Keratinocyte (primary cell): Measurements from ENCODE around the gene RASD2.

Source experiments
- CTCF ChIP-seq, 3 experiments: IDR thresholded peaks in 1 of 3; conservative IDR thresholded peaks in 1 of 3; optimal IDR thresholded peaks in 1 of 3; 2 replicates in 2 of 3; 3 replicates in 1 of 3; pipeline versions ENCODE3 to v1.5.1; 2011; ENCODE audit warnings: low read length in 3 of 3, mild to moderate bottlenecking in 3 of 3, moderate library complexity in 2 of 3, control low read depth in 1 of 3, inconsistent platforms in 1 of 3; ENCODE audit not compliant: insufficient read depth in 2 of 3; ENCODE audit errors: extremely low read depth in 1 of 3
- EZH2 ChIP-seq: IDR thresholded peaks from one replicate; pipeline ENCODE4 v1.6.1; 2012; ENCODE audit warnings: inconsistent platforms, mild to moderate bottlenecking, low read length, moderate library complexity

DNA sequence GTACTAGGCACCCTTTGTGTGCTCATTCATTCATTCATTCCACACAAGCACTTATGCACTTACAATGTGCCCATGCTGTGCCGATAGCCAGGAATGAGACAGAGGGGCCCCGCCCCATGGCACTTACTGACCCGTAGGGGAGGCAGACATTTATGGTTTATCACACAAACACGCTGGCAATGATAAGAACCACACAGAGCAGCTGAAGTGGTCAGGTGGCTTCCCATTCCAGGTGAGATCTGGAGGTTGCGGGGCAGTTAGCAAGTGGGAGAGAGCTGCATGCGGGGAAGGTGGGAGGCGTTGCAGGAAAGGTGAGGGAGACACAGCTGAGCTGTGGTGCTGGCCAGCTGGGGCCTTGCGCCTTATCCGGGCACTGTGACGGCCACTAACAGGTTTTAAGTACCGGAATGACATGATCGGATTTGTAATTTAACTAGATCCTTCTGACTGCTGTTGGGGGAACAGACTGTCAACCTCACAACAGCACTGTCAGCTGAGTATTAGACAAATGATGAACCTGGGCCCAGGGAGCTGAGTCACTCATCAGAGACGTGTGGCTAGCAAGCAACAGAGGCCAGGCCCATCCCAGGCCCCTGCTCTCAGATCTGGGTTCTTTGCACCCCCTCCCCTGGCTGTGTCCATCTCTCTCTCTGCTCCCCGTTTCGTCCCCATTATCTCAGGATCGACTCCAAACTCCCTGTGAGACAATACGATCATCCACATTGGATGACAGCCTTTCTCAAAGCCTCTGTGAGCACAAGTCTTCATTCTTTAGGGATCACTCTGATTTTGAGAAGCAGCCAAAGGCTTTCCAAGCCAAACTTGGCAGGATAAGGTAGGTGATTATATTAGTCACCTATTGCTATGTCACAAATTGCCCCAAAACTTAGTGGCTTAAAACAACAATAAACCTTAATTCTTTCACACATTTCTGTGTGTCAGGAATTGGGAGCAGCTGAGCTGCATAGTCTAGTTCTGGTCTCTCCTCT lies 28.4 kb downstream of the RASD2 start:
- no peak for TF ChIP-seq EZH2
- no peak for TF ChIP-seq CTCF (optimal IDR thresholded peaks at IDR 0.05 in 1 of 3, IDR thresholded peaks at IDR 0.05 in 1 of 3, conservative IDR thresholded peaks at IDR 0.05 in 1 of 3; ENCODE audit: extremely low read depth in 1 of 3, insufficient read depth in 2 of 3, low read length in 3 of 3)
